Neural progenitor cell (in vitro differentiated cells): Measurements from ENCODE around the gene MUC6. TPM values are rescaled to one million over a fixed set of nuclear protein-coding genes. Genes with fewer than 3 reads are reported as not detected.

Source experiments
- DNase-seq: peaks from one replicate; pipeline ENCODE4 v3.0.0-alpha.2; 2016; ENCODE audit warnings: low spot score
- H2AFZ ChIP-seq: fragments of 200-600 bp; sonication (generic); replicated peaks from 2 replicates; pipeline ENCODE4 v1.6.1; 2016; ENCODE audit warnings: antibody characterized with exemption
- H3F3A ChIP-seq: fragments of 200-600 bp; sonication (generic); 2 replicates; pipeline ENCODE4 v1.6.1; 2016; ENCODE audit warnings: antibody characterized with exemption, low read depth
- H3K27ac ChIP-seq: fragments of 200-600 bp; sonication (generic); 2 replicates; pipeline ENCODE4 v1.5.1; 2016; ENCODE audit warnings: mild to moderate bottlenecking
- H3K27me3 ChIP-seq: fragments of 200-600 bp; sonication (generic); 2 replicates; pipeline ENCODE4 v1.6.1; 2016; ENCODE audit warnings: mild to moderate bottlenecking, moderate library complexity
- H3K36me3 ChIP-seq: fragments of 200-600 bp; sonication (generic); 2 replicates; pipeline ENCODE4 v1.5.1; 2016
- H3K4me1 ChIP-seq: fragments of 200-600 bp; sonication (generic); 2 replicates; pipeline ENCODE4 v1.6.1; 2016; ENCODE audit warnings: mixed run types
- H3K4me2 ChIP-seq: fragments of 200-600 bp; sonication (generic); 2 replicates; pipeline ENCODE4 v1.6.1; 2016
- H3K4me3 ChIP-seq: fragments of 200-600 bp; sonication (generic); 2 replicates; pipeline ENCODE4 v1.5.1; 2016
- H3K79me2 ChIP-seq: fragments of 200-600 bp; sonication (generic); 2 replicates; pipeline ENCODE4 v1.6.1; 2016; ENCODE audit warnings: low read depth
- H3K9ac ChIP-seq: fragments of 200-600 bp; sonication (generic); 2 replicates; pipeline ENCODE4 v1.6.1; 2016
- H3K9me3 ChIP-seq: fragments of 200-600 bp; sonication (generic); 2 replicates; pipeline ENCODE4 v1.5.1; 2016; ENCODE audit warnings: low read depth
- H4K20me1 ChIP-seq: fragments of 200-600 bp; sonication (generic); 2 replicates; pipeline ENCODE4 v1.6.1; 2016; ENCODE audit warnings: low read depth
- H3K27ac Mint-ChIP-seq: 3 replicates; pipeline ENCODE4 v1.8.0; 2021; ENCODE audit warnings: mixed read lengths
- H3K27me3 Mint-ChIP-seq: 2 replicates; pipeline ENCODE4 v1.8.0; 2022; ENCODE audit warnings: low read depth, mild to moderate bottlenecking, inconsistent platforms, moderate library complexity, mixed read lengths; ENCODE audit not compliant: insufficient read depth
- H3K36me3 Mint-ChIP-seq: 3 replicates; pipeline ENCODE4 v1.8.0; 2021; ENCODE audit warnings: mixed read lengths
- H3K4me1 Mint-ChIP-seq: 3 replicates; pipeline ENCODE4 v1.8.0; 2021; ENCODE audit warnings: mixed read lengths
- H3K4me3 Mint-ChIP-seq: 3 replicates; pipeline ENCODE4 v1.8.0; 2021; ENCODE audit warnings: mild to moderate bottlenecking, moderate library complexity, mixed read lengths
- H3K9me3 Mint-ChIP-seq: 3 replicates; pipeline ENCODE4 v1.8.0; 2020; ENCODE audit warnings: mixed read lengths
- EZH2 ChIP-seq: fragments of 200-600 bp; sonication (generic); IDR thresholded peaks from 2 replicates; pipeline ENCODE4 v1.6.1; 2017; ENCODE audit warnings: antibody characterized with exemption, mild to moderate bottlenecking, moderate library complexity
- EZH2phosphoT487 ChIP-seq: fragments of 200-600 bp; sonication (generic); IDR thresholded peaks from 2 replicates; pipeline ENCODE4 v1.6.1; 2017; ENCODE audit warnings: antibody characterized with exemption
- total RNA-seq: library from RNA; depleted of rRNA; stranded (reverse); fragments of >200 nt; gene quantifications from 2 replicates; pipeline ENCODE4 v1.2.3, GENCODE V29; 2015; ENCODE audit warnings: low replicate concordance
- TF ChIP-seq, protein P1 (sequence below): fragments of 200-600 bp; sonication (generic); IDR thresholded peaks from 2 replicates; pipeline ENCODE4 v1.5.1; 2017; ENCODE audit warnings: antibody characterized with exemption, mild to moderate bottlenecking

MUC6 gene
- total RNA-seq, 1 donor from 2014 or later, result not detected

DNA sequence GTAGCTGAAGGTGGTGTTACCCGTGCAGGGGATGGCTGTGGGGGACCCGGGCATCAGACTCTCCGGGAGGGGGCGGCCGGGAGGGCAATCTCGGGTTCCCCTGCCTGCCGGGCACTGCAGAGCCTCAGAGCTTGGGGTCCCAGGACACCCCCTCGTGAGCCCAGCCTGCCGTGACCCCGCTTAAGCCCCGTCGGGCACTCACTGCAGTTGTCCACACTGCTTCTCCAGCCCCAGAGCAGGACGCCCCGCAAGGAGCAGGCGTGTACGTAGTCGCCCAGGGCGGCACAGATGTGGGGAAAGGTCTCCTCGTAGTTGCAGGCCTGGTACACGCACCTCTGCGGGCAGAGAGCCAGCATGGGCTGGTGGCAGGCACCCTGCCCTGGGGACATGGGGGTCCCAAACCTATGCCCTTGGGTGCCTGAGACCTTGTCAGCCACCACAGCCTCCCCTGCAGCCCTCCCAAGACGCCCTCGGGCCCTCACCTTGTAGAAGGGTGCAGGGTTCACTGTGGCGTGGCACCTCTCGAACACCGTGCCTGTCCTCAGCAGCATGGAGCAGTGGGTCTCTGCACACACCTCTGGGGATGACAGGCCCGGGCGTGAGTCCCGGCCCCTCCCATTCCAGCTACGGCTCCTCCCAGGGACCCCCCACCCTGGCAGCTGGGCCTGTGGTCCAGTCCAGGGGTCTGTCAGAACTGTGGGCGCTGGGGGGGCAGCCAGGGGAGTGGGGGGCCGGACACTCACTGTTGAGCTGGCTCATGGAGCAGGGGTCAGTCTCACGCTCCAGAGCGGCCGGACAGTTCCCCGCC is 8.8 kb downstream of the MUC6 start:
- H3K4me1 ChIP-seq, result no peaks in the 10 kb centered on the region
- no peak for DNase-seq
- TF ChIP-seq EZH2 (no peak), EZH2phosphoT487 (no peak)
- no peaks in the 10 kb centered on the region for H3K79me2 ChIP-seq
- no peak overlapping the region for H3K27ac ChIP-seq
- H3K9ac ChIP-seq, result no peak overlapping the region
- H3K4me3 ChIP-seq, result no peak overlapping the region
- H3K27me3 ChIP-seq, result no peaks in the 10 kb centered on the region
- H3K4me2 ChIP-seq, result no peak overlapping the region
- Mint-ChIP-seq H3K4me3 (no peak overlapping the region), H3K9me3 (no peaks in the 10 kb centered on the region), H3K4me1 (no peaks in the 10 kb centered on the region), H3K27ac (no peak overlapping the region), H3K27me3 (peaks cover 6% of the 10 kb centered on the region), H3K36me3 (peaks cover 2% of the 10 kb centered on the region)
- H3K36me3 ChIP-seq, result no peaks in the 10 kb centered on the region
- no peaks in the 10 kb centered on the region for H3F3A ChIP-seq
- H3K9me3 ChIP-seq, result no peaks in the 10 kb centered on the region
- no peak overlapping the region for H2AFZ ChIP-seq
- no peaks in the 10 kb centered on the region for H4K20me1 ChIP-seq

- H4K20me1 ChIP-seq, result no peaks in the 10 kb centered on the region
- no peak for DNase-seq
- no peak overlapping the region for H3K4me3 ChIP-seq
- TF ChIP-seq, protein P1, sequence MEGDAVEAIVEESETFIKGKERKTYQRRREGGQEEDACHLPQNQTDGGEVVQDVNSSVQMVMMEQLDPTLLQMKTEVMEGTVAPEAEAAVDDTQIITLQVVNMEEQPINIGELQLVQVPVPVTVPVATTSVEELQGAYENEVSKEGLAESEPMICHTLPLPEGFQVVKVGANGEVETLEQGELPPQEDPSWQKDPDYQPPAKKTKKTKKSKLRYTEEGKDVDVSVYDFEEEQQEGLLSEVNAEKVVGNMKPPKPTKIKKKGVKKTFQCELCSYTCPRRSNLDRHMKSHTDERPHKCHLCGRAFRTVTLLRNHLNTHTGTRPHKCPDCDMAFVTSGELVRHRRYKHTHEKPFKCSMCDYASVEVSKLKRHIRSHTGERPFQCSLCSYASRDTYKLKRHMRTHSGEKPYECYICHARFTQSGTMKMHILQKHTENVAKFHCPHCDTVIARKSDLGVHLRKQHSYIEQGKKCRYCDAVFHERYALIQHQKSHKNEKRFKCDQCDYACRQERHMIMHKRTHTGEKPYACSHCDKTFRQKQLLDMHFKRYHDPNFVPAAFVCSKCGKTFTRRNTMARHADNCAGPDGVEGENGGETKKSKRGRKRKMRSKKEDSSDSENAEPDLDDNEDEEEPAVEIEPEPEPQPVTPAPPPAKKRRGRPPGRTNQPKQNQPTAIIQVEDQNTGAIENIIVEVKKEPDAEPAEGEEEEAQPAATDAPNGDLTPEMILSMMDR, result no peak
- no peak for TF ChIP-seq EZH2phosphoT487
- no peak for TF ChIP-seq EZH2
- no peak overlapping the region for H3K4me3 Mint-ChIP-seq
- H3K27me3 Mint-ChIP-seq, result peaks cover 2% of the 10 kb centered on the region
- no peaks in the 10 kb centered on the region for H3K4me1 ChIP-seq
- no peak overlapping the region for H3K27ac Mint-ChIP-seq
- no peaks in the 10 kb centered on the region for H3K4me1 Mint-ChIP-seq
- no peak overlapping the region for H3K4me2 ChIP-seq
- no peak overlapping the region for H3K27ac ChIP-seq
- H2AFZ ChIP-seq, result no peak overlapping the region
- H3K9me3 Mint-ChIP-seq, result no peaks in the 10 kb centered on the region
- H3K36me3 Mint-ChIP-seq, result no peaks in the 10 kb centered on the region
- H3K36me3 ChIP-seq, result no peaks in the 10 kb centered on the region
- H3K79me2 ChIP-seq, result no peaks in the 10 kb centered on the region
- no peaks in the 10 kb centered on the region for H3K27me3 ChIP-seq
- no peaks in the 10 kb centered on the region for H3F3A ChIP-seq
- no peak overlapping the region for H3K9ac ChIP-seq
- no peaks in the 10 kb centered on the region for H3K9me3 ChIP-seq
Observed at GRCh38 chr11:1026641-1027482, 9.7 kb downstream of the MUC6 start.

DNA sequence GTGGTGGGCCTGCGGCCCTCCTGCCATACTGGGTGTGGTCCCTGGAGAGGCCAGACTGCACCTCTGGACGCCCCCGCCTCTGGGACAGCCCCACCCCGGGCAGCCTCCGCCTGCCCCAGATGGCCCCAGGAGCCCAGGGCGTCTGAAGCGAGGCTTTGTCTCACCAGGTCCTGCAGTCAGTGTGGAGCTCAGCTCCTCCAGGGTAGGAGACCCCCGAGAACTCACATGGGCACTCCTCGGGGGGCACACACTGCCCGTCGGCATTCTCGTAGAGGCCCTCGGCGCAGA is 10.4 kb downstream of the MUC6 start:
- H3K36me3 Mint-ChIP-seq, result no peaks in the 10 kb centered on the region
- no peaks in the 10 kb centered on the region for H3K9me3 Mint-ChIP-seq
- H3K36me3 ChIP-seq, result no peaks in the 10 kb centered on the region
- TF ChIP-seq EZH2phosphoT487, result no peak
- no peak for TF ChIP-seq EZH2
- TF ChIP-seq, protein P1, result no peak
- no peak overlapping the region for H3K4me2 ChIP-seq
- H3K9ac ChIP-seq, result no peak overlapping the region
- H3K4me1 Mint-ChIP-seq, result no peaks in the 10 kb centered on the region
- H3K4me1 ChIP-seq, result no peaks in the 10 kb centered on the region
- H3K27me3 Mint-ChIP-seq, result no peaks in the 10 kb centered on the region
- no peak for DNase-seq
- no peak overlapping the region for H3K4me3 Mint-ChIP-seq
- H3K79me2 ChIP-seq, result no peaks in the 10 kb centered on the region
- no peak overlapping the region for H3K4me3 ChIP-seq
- no peak overlapping the region for H2AFZ ChIP-seq
- no peak overlapping the region for H3K27ac Mint-ChIP-seq
- no peaks in the 10 kb centered on the region for H3K9me3 ChIP-seq
- H4K20me1 ChIP-seq, result no peaks in the 10 kb centered on the region
- no peaks in the 10 kb centered on the region for H3K27me3 ChIP-seq
- H3K27ac ChIP-seq, result no peak overlapping the region
- H3F3A ChIP-seq, result no peaks in the 10 kb centered on the region
